Breast epithelium (tissue), 3 donors: Measurements from ENCODE around the gene FARP1.

Experiments used
- CTCF ChIP-seq, 3 donors: fragments of 450-650 bp; IDR thresholded peaks; one replicate each; pipeline ENCODE4 v1.5.1; 2016 to 2017; ENCODE audit warnings: antibody characterized with exemption in 3 of 3, mild to moderate bottlenecking in 3 of 3, moderate library complexity in 3 of 3
- POLR2A ChIP-seq: fragments of 450-650 bp; IDR thresholded peaks from one replicate; pipeline ENCODE4 v1.6.1; 2016; ENCODE audit warnings: antibody characterized with exemption, mild to moderate bottlenecking, moderate library complexity
- POLR2AphosphoS5 ChIP-seq, 3 donors: sonication (generic); formaldehyde crosslinking; IDR thresholded peaks; one replicate each; pipeline ENCODE4 v1.6.1; 2017; ENCODE audit warnings: antibody characterized with exemption in 3 of 3

- TF ChIP-seq CTCF (IDR thresholded peaks at IDR 0.05) (no peak), POLR2AphosphoS5 (IDR thresholded peaks at IDR 0.05) (no peak), POLR2A (no peak)
These were observed 13.4 kb downstream of the FARP1 start for GRCh38 chr13:98156259-98156658.
